ENCODE measurements around the gene GPR4. TPM values are rescaled to one million over a fixed set of nuclear protein-coding genes. Genes with fewer than 3 reads are reported as not detected.

GPR4 gene
- total RNA-seq, 1 experiment from 2014 or later, result 0.23 TPM

DNA sequence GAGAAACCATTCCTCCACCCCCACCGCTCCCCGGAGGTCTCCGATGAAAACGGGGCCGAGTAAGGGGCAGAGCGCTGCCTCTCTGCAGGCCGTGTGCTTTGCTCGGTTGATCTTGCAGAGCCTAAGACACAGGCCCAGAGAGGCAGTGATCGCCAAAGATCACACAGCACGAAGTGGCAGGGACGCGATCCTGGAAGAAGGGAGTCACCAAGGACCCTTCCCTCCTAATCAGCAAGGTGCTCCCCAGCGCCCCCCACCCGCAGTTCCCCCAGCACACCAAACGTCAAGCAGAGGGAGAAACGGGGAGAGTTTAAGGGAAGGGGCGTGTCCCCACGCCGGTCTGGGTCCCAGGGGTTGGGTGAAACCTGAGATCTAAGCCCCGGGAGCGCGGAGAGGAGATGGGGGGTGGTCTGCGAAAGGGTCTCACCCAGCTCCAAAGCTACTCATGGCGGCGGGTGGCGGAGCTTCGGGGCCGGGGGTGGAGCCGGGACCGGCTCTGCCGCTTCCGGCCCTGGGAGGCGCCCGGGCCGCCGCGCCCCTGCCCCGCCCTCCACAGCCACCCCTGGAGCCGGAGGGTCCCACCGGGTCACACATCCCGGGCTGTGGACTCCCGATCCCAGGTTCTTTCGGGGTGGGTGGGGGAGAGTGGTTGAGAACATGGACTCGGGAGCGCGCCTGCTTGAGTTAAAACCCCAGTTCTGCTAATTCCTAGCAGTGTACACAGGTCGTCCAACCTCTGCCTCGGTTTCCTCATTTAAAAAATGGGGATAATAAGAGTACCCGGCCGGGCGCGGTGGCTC, 37.1 kb upstream of the GPR4 start, which contains the start of gene EML2:
Gene EML2 (minus strand): TSS at position 468 of the 800 bp plus-strand sequence. CDS start 21 bp downstream, at position 447.
- ATAC-seq (0 out of 2 replicates have a peak, but pooled peaks have one; percentile 23), DNase-seq (ENCODE audit: low read depth, low spot score) (no peak)
- ChIA-PET POLR2A (no interaction called here), CTCF (no interaction called here)
- no TSS peak for BruUV-seq (replicated peaks)
- in situ Hi-C loops (cut with HindIII; ENCODE audit: low pct_unique_long_range_greater_than_20kb, low sequenced_read_pairs) (no loop called here), intact Hi-C loops (cut with micrococcal nuclease; ENCODE audit: unreplicated experiment) (no loop called here)
- TF ChIP-seq POLR2AphosphoS5 (IDR thresholded peaks at IDR 0.05; ENCODE audit: low read depth, low read length) (0 out of 2 replicates have a peak, but pooled peaks have one; percentile 26), TCF7L2 (IDR thresholded peaks at IDR 0.05; ENCODE audit: low read depth, low read length) (no peak), SIN3A (IDR thresholded peaks at IDR 0.05; ENCODE audit: borderline replicate concordance, insufficient read depth, low read depth, low read length) (peak; percentile 45; the same call in 1 of the 2 replicates)
- TF ChIP-seq, protein P1, sequence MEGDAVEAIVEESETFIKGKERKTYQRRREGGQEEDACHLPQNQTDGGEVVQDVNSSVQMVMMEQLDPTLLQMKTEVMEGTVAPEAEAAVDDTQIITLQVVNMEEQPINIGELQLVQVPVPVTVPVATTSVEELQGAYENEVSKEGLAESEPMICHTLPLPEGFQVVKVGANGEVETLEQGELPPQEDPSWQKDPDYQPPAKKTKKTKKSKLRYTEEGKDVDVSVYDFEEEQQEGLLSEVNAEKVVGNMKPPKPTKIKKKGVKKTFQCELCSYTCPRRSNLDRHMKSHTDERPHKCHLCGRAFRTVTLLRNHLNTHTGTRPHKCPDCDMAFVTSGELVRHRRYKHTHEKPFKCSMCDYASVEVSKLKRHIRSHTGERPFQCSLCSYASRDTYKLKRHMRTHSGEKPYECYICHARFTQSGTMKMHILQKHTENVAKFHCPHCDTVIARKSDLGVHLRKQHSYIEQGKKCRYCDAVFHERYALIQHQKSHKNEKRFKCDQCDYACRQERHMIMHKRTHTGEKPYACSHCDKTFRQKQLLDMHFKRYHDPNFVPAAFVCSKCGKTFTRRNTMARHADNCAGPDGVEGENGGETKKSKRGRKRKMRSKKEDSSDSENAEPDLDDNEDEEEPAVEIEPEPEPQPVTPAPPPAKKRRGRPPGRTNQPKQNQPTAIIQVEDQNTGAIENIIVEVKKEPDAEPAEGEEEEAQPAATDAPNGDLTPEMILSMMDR (IDR thresholded peaks at IDR 0.05), result no peak; the same call in 1 of the 2 replicates
- TF ChIP-seq, protein P2, sequence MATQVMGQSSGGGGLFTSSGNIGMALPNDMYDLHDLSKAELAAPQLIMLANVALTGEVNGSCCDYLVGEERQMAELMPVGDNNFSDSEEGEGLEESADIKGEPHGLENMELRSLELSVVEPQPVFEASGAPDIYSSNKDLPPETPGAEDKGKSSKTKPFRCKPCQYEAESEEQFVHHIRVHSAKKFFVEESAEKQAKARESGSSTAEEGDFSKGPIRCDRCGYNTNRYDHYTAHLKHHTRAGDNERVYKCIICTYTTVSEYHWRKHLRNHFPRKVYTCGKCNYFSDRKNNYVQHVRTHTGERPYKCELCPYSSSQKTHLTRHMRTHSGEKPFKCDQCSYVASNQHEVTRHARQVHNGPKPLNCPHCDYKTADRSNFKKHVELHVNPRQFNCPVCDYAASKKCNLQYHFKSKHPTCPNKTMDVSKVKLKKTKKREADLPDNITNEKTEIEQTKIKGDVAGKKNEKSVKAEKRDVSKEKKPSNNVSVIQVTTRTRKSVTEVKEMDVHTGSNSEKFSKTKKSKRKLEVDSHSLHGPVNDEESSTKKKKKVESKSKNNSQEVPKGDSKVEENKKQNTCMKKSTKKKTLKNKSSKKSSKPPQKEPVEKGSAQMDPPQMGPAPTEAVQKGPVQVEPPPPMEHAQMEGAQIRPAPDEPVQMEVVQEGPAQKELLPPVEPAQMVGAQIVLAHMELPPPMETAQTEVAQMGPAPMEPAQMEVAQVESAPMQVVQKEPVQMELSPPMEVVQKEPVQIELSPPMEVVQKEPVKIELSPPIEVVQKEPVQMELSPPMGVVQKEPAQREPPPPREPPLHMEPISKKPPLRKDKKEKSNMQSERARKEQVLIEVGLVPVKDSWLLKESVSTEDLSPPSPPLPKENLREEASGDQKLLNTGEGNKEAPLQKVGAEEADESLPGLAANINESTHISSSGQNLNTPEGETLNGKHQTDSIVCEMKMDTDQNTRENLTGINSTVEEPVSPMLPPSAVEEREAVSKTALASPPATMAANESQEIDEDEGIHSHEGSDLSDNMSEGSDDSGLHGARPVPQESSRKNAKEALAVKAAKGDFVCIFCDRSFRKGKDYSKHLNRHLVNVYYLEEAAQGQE (IDR thresholded peaks at IDR 0.05; ENCODE audit: insufficient read depth in 1 of 2, low read depth in 2 of 2, low read length in 1 of 2), result no peak
- Histone ChIP-seq H3K4me1 (ENCODE audit: control insufficient read depth, insufficient read depth, low read length) (peaks cover 14% of the 10 kb centered on the region; the same call in 1 of the 2 replicates), H3K36me3 (ENCODE audit: control insufficient read depth, insufficient read depth, low read length) (no peaks in the 10 kb centered on the region), H3K27me3 (ENCODE audit: control insufficient read depth, insufficient read depth, low read length) (no peaks in the 10 kb centered on the region), H3K9me3 (ENCODE audit: control insufficient read depth, insufficient read depth, low read depth, low read length) (no peaks in the 10 kb centered on the region), H3K27ac (ENCODE audit: low read length) (peak within 1 kb of the TSS; percentile 77), H3K4me3 (ENCODE audit: low read depth in 2 of 2, low read length in 2 of 2) (peak within 1 kb of the TSS; percentile 61 to 71)

DNA sequence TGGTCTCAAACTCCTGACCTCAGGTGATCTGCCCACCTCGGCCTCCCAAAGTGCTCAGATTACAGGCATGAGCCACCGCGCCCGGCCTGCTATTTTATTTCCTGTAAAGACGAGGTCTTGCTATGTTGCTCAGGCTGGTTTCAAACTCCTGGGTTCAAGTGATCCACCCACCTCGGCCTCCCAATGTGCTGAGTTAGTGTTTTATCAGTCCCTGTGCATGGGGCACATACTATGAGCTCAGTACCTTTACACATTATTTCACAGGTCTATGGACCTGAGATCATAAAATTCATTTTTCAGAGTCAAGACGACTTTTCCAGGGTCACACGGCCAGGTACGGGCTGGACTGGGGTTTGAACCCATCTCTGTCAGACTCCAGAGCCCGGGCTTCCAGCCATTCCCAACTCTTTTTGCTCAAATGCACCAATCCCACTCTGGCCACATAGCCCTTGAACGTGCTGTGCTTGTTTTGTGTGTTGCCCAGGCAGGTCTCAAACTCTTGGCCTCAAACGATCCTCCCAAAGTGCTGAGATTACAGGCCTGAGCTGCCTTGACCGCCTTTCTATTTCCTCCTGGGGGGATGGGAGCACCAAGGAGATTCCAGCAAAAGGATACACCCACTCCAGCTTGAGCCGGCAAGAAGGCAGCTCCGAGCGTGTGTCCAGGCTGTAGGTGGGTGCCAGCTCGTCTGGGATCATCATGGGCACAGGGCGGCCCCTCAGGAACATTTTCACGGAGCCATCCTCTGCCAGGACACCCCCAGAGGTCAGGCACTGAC, 36.1 kb upstream of the GPR4 start:
- in situ Hi-C loops (cut with HindIII; ENCODE audit: low pct_unique_long_range_greater_than_20kb, low sequenced_read_pairs), result no loop called here
- ChIA-PET POLR2A (no interaction called here), CTCF (no interaction called here)
- TSS peak; percentile 65 for BruUV-seq (replicated peaks)
- DNase-seq (ENCODE audit: low read depth, low spot score) (no peak), ATAC-seq (no peak)
- H3K4me3 ChIP-seq (ENCODE audit: low read depth in 2 of 2, low read length in 2 of 2), result peak overlapping the region; percentile 61 to 71
- TF ChIP-seq TCF7L2 (IDR thresholded peaks at IDR 0.05; ENCODE audit: low read depth, low read length), result no peak
- no peak for TF ChIP-seq SIN3A (IDR thresholded peaks at IDR 0.05; ENCODE audit: borderline replicate concordance, insufficient read depth, low read depth, low read length)
- no peak for TF ChIP-seq POLR2AphosphoS5 (IDR thresholded peaks at IDR 0.05; ENCODE audit: low read depth, low read length)
- TF ChIP-seq, protein P1 (IDR thresholded peaks at IDR 0.05), result no peak
- TF ChIP-seq, protein P2 (IDR thresholded peaks at IDR 0.05; ENCODE audit: insufficient read depth in 1 of 2, low read depth in 2 of 2, low read length in 1 of 2), result no peak
- peaks cover 14% of the 10 kb centered on the region; the same call in 1 of the 2 replicates for H3K4me1 ChIP-seq (ENCODE audit: control insufficient read depth, insufficient read depth, low read length)
- intact Hi-C loops (cut with micrococcal nuclease; ENCODE audit: unreplicated experiment), result no loop called here
- no peaks in the 10 kb centered on the region for H3K27me3 ChIP-seq (ENCODE audit: control insufficient read depth, insufficient read depth, low read length)
- H3K27ac ChIP-seq (ENCODE audit: low read length), result peak overlapping the region; percentile 77
- H3K36me3 ChIP-seq (ENCODE audit: control insufficient read depth, insufficient read depth, low read length), result no peaks in the 10 kb centered on the region
- no peaks in the 10 kb centered on the region for H3K9me3 ChIP-seq (ENCODE audit: control insufficient read depth, insufficient read depth, low read depth, low read length)
